Measurements from ENCODE around the gene TEPSIN. TPM values are rescaled to one million over a fixed set of nuclear protein-coding genes. Genes with fewer than 3 reads are reported as not detected.

The TEPSIN gene
- total and polyA plus RNA-seq, 2 of the 13 experiments (the other 11 are each of a cell fraction or from before 2014, with no cell fraction given), result 16.1 to 18.8 TPM

DNA sequence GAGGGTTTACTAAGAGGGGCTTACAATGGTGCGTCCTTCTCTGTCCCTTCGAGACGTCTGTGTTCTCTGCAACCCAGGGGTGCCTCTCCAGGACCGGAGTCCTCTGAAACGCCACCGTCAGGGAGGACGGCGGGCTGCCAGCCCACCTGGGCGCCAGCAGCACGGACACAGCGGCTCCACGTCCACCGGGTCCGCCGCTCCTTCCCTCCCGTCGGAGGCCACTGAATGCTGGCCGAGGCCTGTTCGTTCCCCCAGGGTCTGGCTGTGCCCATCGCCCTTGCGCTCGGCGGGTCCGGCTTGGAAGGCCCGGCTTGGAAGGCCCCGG is 403 bp downstream of the TEPSIN start (continued):
- TF ChIP-seq ZNF503 (CRISPR knock-in tag; IDR thresholded peaks at IDR 0.05) (no peak), ZNF879 (CRISPR knock-in tag; IDR thresholded peaks at IDR 0.05) (no peak), ZMYM3 (CRISPR knock-in tag; IDR thresholded peaks at IDR 0.05) (no peak), ZNF687 (CRISPR knock-in tag; IDR thresholded peaks at IDR 0.05) (no peak), ZNF713 (CRISPR knock-in tag; IDR thresholded peaks at IDR 0.05) (no peak), RXRA (CRISPR knock-in tag; IDR thresholded peaks at IDR 0.05) (0 out of 2 replicates have a peak, but pooled peaks have one; percentile 11), MZF1 (CRISPR knock-in tag; IDR thresholded peaks at IDR 0.05; ENCODE audit: borderline replicate concordance) (no peak), RFX1 (IDR thresholded peaks at IDR 0.05) (no peak), ZNF737 (CRISPR knock-in tag; IDR thresholded peaks at IDR 0.05; ENCODE audit: borderline replicate concordance) (no peak), MEIS1 (CRISPR knock-in tag; IDR thresholded peaks at IDR 0.05; ENCODE audit: borderline replicate concordance) (no peak), PLSCR1 (CRISPR knock-in tag; IDR thresholded peaks at IDR 0.05; ENCODE audit: borderline replicate concordance) (no peak), POLR2G (IDR thresholded peaks at IDR 0.05; ENCODE audit: low read depth, low read length) (no peak), NFIC (IDR thresholded peaks at IDR 0.05; ENCODE audit: low read length) (no peak), MTA1 (CRISPR knock-in tag; IDR thresholded peaks at IDR 0.05; ENCODE audit: borderline replicate concordance) (0 out of 2 replicates have a peak, but pooled peaks have one; percentile 63), ZNF674 (CRISPR knock-in tag; IDR thresholded peaks at IDR 0.05; ENCODE audit: low read depth) (no peak), TBX3 (IDR thresholded peaks at IDR 0.05; ENCODE audit: borderline replicate concordance) (no peak), CTCF (CRISPR knock-in tag; IDR thresholded peaks at IDR 0.05) (no peak; the same call in 1 of the 2 replicates), RELA (CRISPR knock-in tag; IDR thresholded peaks at IDR 0.05) (no peak), NR2F2 (IDR thresholded peaks at IDR 0.05; ENCODE audit: borderline replicate concordance, low read depth) (no peak)
- TF ChIP-seq, protein P1, sequence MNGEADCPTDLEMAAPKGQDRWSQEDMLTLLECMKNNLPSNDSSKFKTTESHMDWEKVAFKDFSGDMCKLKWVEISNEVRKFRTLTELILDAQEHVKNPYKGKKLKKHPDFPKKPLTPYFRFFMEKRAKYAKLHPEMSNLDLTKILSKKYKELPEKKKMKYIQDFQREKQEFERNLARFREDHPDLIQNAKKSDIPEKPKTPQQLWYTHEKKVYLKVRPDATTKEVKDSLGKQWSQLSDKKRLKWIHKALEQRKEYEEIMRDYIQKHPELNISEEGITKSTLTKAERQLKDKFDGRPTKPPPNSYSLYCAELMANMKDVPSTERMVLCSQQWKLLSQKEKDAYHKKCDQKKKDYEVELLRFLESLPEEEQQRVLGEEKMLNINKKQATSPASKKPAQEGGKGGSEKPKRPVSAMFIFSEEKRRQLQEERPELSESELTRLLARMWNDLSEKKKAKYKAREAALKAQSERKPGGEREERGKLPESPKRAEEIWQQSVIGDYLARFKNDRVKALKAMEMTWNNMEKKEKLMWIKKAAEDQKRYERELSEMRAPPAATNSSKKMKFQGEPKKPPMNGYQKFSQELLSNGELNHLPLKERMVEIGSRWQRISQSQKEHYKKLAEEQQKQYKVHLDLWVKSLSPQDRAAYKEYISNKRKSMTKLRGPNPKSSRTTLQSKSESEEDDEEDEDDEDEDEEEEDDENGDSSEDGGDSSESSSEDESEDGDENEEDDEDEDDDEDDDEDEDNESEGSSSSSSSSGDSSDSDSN (CRISPR knock-in tag; IDR thresholded peaks at IDR 0.05), result no peak; the same call in 1 of the 2 replicates
